Caco-2 (cell line): ENCODE measurements around the gene TECRL. TPM values are rescaled to one million over a fixed set of nuclear protein-coding genes. Genes with fewer than 3 reads are reported as not detected.

Source experiments
- BruUV-seq: library from RNA; stranded (reverse); fragments of 400-500 nt; replicated peaks from 2 replicates; lab custom pipeline; 2021; lab: Mats Ljungman, UMichigan
- CTCF ChIA-PET: fragments of 300-600 bp; sonication (Branson Sonifier 250); formaldehyde crosslinking; loops from one replicate; lab custom pipeline; 2022; ENCODE audit warnings: antibody characterized with exemption; lab: Charles Lee
- POLR2A ChIA-PET: fragments of 300-600 bp; sonication (Branson Sonifier 250); formaldehyde crosslinking; loops from one replicate; lab custom pipeline; 2022; ENCODE audit warnings: antibody characterized with exemption; lab: Charles Lee
- DNase-seq, 2 experiments: peaks; one replicate each; pipeline versions ENCODE4 v3.0.0 to v3.0.0-alpha.2; 2020 to 2022
- H3K27me3 ChIP-seq: replicated peaks from 2 replicates; pipeline ENCODE4 v1.6.0; 2011; ENCODE audit warnings: low read length; ENCODE audit not compliant: control insufficient read depth, insufficient read depth
- H3K36me3 ChIP-seq: 2 replicates; pipeline ENCODE4 v1.5.1; 2011; ENCODE audit warnings: low read length; ENCODE audit not compliant: control insufficient read depth, insufficient read depth
- H3K4me1 ChIP-seq: fragments of 250-450 bp; sonication (Bioruptor Pico); 2 replicates; pipeline ENCODE4 v1.5.1; 2020; ENCODE audit warnings: mild to moderate bottlenecking
- H3K4me3 ChIP-seq: 2 replicates; pipeline ENCODE4 v1.5.1; 2011; ENCODE audit warnings: low read depth, mild to moderate bottlenecking, control low read depth, low read length
- H3K9me3 ChIP-seq: fragments of 250-450 bp; sonication (Bioruptor Pico); 2 replicates; pipeline ENCODE4 v1.5.1; 2020; ENCODE audit warnings: mild to moderate bottlenecking, moderate library complexity
- H3K27ac Mint-ChIP-seq: one replicate; pipeline ENCODE4 v1.8.0; 2022; ENCODE audit warnings: mixed read lengths; ENCODE audit not compliant: unreplicated experiment
- H3K27me3 Mint-ChIP-seq: one replicate; pipeline ENCODE4 v1.8.0; 2022; ENCODE audit warnings: mixed read lengths; ENCODE audit not compliant: insufficient read depth, unreplicated experiment
- H3K36me3 Mint-ChIP-seq: one replicate; pipeline ENCODE4 v1.8.0; 2022; ENCODE audit warnings: mild to moderate bottlenecking, mixed read lengths; ENCODE audit not compliant: insufficient read depth, unreplicated experiment
- H3K4me1 Mint-ChIP-seq: one replicate; pipeline ENCODE4 v1.8.0; 2022; ENCODE audit warnings: low read depth, mixed read lengths; ENCODE audit not compliant: unreplicated experiment
- H3K4me3 Mint-ChIP-seq: one replicate; pipeline ENCODE4 v1.8.0; 2022; ENCODE audit warnings: mild to moderate bottlenecking, moderate library complexity, mixed read lengths; ENCODE audit not compliant: unreplicated experiment
- H3K9me3 Mint-ChIP-seq: one replicate; pipeline ENCODE4 v1.8.0; 2022; ENCODE audit warnings: mixed read lengths; ENCODE audit not compliant: unreplicated experiment
- CTCF ChIP-seq, 2 experiments: fragments of 200-600 bp in 1 of 2; IDR thresholded peaks; 1 replicate in 1 of 2; 2 replicates in 1 of 2; pipeline versions ENCODE4 v1.5.1 to v1.8.0; 2011 to 2022; ENCODE audit warnings: antibody characterized with exemption in 1 of 2, control low read depth in 1 of 2, inconsistent platforms in 1 of 2, low read depth in 1 of 2, low read length in 1 of 2, mild to moderate bottlenecking in 1 of 2, moderate library complexity in 1 of 2; ENCODE audit not compliant: insufficient read depth in 1 of 2, severe bottlenecking in 1 of 2, unreplicated experiment in 1 of 2
- intact Hi-C: fragments of 100-400 bp; cut with micrococcal nuclease; formaldehyde crosslinking; loops from one replicate; pipeline ENCODE4 v1.10.0; 2022; ENCODE audit not compliant: unreplicated experiment
- total RNA-seq: library from RNA; stranded (reverse); gene quantifications from 2 replicates; pipeline ENCODE4 v1.2.3, GENCODE V29; 2022

The TECRL gene
- total RNA-seq, 1 experiment from 2014 or later = not detected

GRCh38 chr4:64368741-64369140, 40.5 kb downstream of the TECRL start:
- Mint-ChIP-seq H3K27ac (no peak overlapping the region), H3K27me3 (no peaks in the 10 kb centered on the region), H3K4me1 (no peaks in the 10 kb centered on the region), H3K9me3 (no peaks in the 10 kb centered on the region), H3K36me3 (no peaks in the 10 kb centered on the region), H3K4me3 (no peak overlapping the region)
- no peak for TF ChIP-seq CTCF (IDR thresholded peaks at IDR 0.05; ENCODE audit: insufficient read depth in 1 of 2, low read depth in 1 of 2, low read length in 1 of 2, severe bottlenecking in 1 of 2, unreplicated experiment in 1 of 2)
- Histone ChIP-seq H3K4me1 (no peaks in the 10 kb centered on the region), H3K9me3 (no peaks in the 10 kb centered on the region), H3K36me3 (no peaks in the 10 kb centered on the region), H3K27me3 (no peaks in the 10 kb centered on the region), H3K4me3 (no peak overlapping the region)
- intact Hi-C loops = no loop called here
- ChIA-PET POLR2A (no interaction called here), CTCF (no interaction called here)
- no TSS peak for BruUV-seq
- no peak for DNase-seq

- no peak overlapping the region for H3K27ac Mint-ChIP-seq
- no peak overlapping the region for H3K4me3 Mint-ChIP-seq
- Histone ChIP-seq H3K4me3 (no peak overlapping the region), H3K27me3 (no peaks in the 10 kb centered on the region), H3K36me3 (no peaks in the 10 kb centered on the region), H3K4me1 (no peaks in the 10 kb centered on the region), H3K9me3 (no peaks in the 10 kb centered on the region)
- CTCF ChIA-PET = no interaction called here
- no peak for DNase-seq
- no peaks in the 10 kb centered on the region for H3K27me3 Mint-ChIP-seq
- no TSS peak for BruUV-seq
- no peaks in the 10 kb centered on the region for H3K9me3 Mint-ChIP-seq
- TF ChIP-seq CTCF (IDR thresholded peaks at IDR 0.05; ENCODE audit: insufficient read depth in 1 of 2, low read depth in 1 of 2, low read length in 1 of 2, severe bottlenecking in 1 of 2, unreplicated experiment in 1 of 2) = no peak
- intact Hi-C loops = no loop called here
- H3K36me3 Mint-ChIP-seq = no peaks in the 10 kb centered on the region
- H3K4me1 Mint-ChIP-seq = no peaks in the 10 kb centered on the region
- POLR2A ChIA-PET = no interaction called here
Measured at GRCh38 chr4:64361399-64361740, 47.9 kb downstream of the TECRL start.

- Histone ChIP-seq H3K4me1 (no peaks in the 10 kb centered on the region), H3K36me3 (no peaks in the 10 kb centered on the region), H3K4me3 (no peak overlapping the region), H3K9me3 (no peaks in the 10 kb centered on the region), H3K27me3 (no peaks in the 10 kb centered on the region)
- ChIA-PET POLR2A (no interaction called here), CTCF (no interaction called here)
- intact Hi-C loops = no loop called here
- DNase-seq = no peak
- Mint-ChIP-seq H3K27ac (no peak overlapping the region), H3K36me3 (no peaks in the 10 kb centered on the region), H3K27me3 (no peaks in the 10 kb centered on the region), H3K9me3 (no peaks in the 10 kb centered on the region), H3K4me1 (no peaks in the 10 kb centered on the region), H3K4me3 (no peak overlapping the region)
- TF ChIP-seq CTCF (IDR thresholded peaks at IDR 0.05; ENCODE audit: insufficient read depth in 1 of 2, low read depth in 1 of 2, low read length in 1 of 2, severe bottlenecking in 1 of 2, unreplicated experiment in 1 of 2) = no peak
- no TSS peak for BruUV-seq
Measured at GRCh38 chr4:64360664-64361398, 48.4 kb downstream of the TECRL start.
